HepG2 (cell line): ENCODE measurements around the gene PHF2. TPM values are rescaled to one million over a fixed set of nuclear protein-coding genes. Genes with fewer than 3 reads are reported as not detected.

Experiments used
- BORCS8-MEF2B ChIP-seq: sonication (generic); formaldehyde crosslinking; IDR thresholded peaks from 2 replicates; pipeline ENCODE4 v1.8.0; 2022; ENCODE audit warnings: mild to moderate bottlenecking, missing genetic modification reagents
- CSRNP2 ChIP-seq: sonication (generic); formaldehyde crosslinking; conservative IDR thresholded peaks from 2 replicates; pipeline ENCODE4 v1.8.0; 2022; ENCODE audit warnings: low read depth, missing genetic modification reagents
- FOXK2 ChIP-seq: fragments of 450-650 bp; IDR thresholded peaks from 2 replicates; pipeline ENCODE4 v1.6.1; 2016
- HNF4A ChIP-seq: sonication (generic); formaldehyde crosslinking; IDR thresholded peaks from 2 replicates; pipeline ENCODE4 v1.4.0; 2020; ENCODE audit warnings: missing genetic modification reagents
- MED1 ChIP-seq: sonication (generic); formaldehyde crosslinking; IDR thresholded peaks from 2 replicates; pipeline ENCODE4 v1.4.0; 2020; ENCODE audit warnings: missing genetic modification reagents
- PHB2 ChIP-seq: fragments of 450-650 bp; IDR thresholded peaks from 2 replicates; pipeline ENCODE4 v1.6.1; 2018; ENCODE audit not compliant: partially characterized antibody
- RARG ChIP-seq: sonication (generic); formaldehyde crosslinking; IDR thresholded peaks from 2 replicates; pipeline ENCODE4 v1.4.0; 2020; ENCODE audit warnings: low read depth, mild to moderate bottlenecking, missing genetic modification reagents
- RELA ChIP-seq: sonication (generic); formaldehyde crosslinking; IDR thresholded peaks from 2 replicates; pipeline ENCODE4 v1.4.0; 2020; ENCODE audit warnings: missing genetic modification reagents
- RXRB ChIP-seq: IDR thresholded peaks from 2 replicates; pipeline ENCODE4 v1.6.1; 2016; ENCODE audit warnings: borderline replicate concordance, missing genetic modification reagents, missing compliant biosample characterization
- SOX6 ChIP-seq, 2 experiments: fragments of 450-650 bp in 1 of 2; sonication (generic) in 1 of 2; formaldehyde crosslinking in 1 of 2; IDR thresholded peaks; 2 replicates each; pipeline versions ENCODE4 v1.4.0 to v1.6.1; 2017 to 2020; ENCODE audit warnings: antibody characterized with exemption in 1 of 2, mild to moderate bottlenecking in 1 of 2, missing genetic modification reagents in 1 of 2
- SP4 ChIP-seq: sonication (generic); formaldehyde crosslinking; IDR thresholded peaks from 2 replicates; pipeline ENCODE4 v1.8.1; 2023; ENCODE audit warnings: mild to moderate bottlenecking, missing genetic modification reagents
- TARDBP ChIP-seq: sonication (generic); formaldehyde crosslinking; IDR thresholded peaks from 2 replicates; pipeline ENCODE4 v1.8.0; 2022; ENCODE audit warnings: mild to moderate bottlenecking, missing genetic modification reagents
- ZBTB7A ChIP-seq: sonication (generic); formaldehyde crosslinking; IDR thresholded peaks from 2 replicates; pipeline ENCODE4 v1.8.0; 2022; ENCODE audit warnings: mild to moderate bottlenecking, missing genetic modification reagents
- ZHX2 ChIP-seq, 2 experiments: sonication (generic) in 1 of 2; formaldehyde crosslinking in 1 of 2; IDR thresholded peaks; 2 replicates each; pipeline versions ENCODE4 v1.6.1 to v1.9.0; 2014 to 2022; ENCODE audit warnings: antibody characterized with exemption in 1 of 2, borderline replicate concordance in 1 of 2, inconsistent platforms in 1 of 2, low read depth in 1 of 2, missing genetic modification reagents in 1 of 2
- ZNF124 ChIP-seq: sonication (generic); formaldehyde crosslinking; IDR thresholded peaks from 2 replicates; pipeline ENCODE4 v1.4.0; 2020; ENCODE audit warnings: missing genetic modification reagents
- ZNF33A ChIP-seq: sonication (generic); formaldehyde crosslinking; IDR thresholded peaks from 2 replicates; pipeline ENCODE4 v1.5.1; 2020; ENCODE audit warnings: missing genetic modification reagents, mild to moderate bottlenecking, moderate library complexity, borderline replicate concordance
- ZSCAN22 ChIP-seq: sonication (generic); formaldehyde crosslinking; IDR thresholded peaks from 2 replicates; pipeline ENCODE4 v1.4.0; 2020; ENCODE audit warnings: mild to moderate bottlenecking, missing genetic modification reagents
- polyA plus RNA-seq, 8 experiments: library from polyadenylated mRNA; depleted of rRNA in 3 of 8; stranded (reverse) in 7 of 8; unstranded in 1 of 8; fragments of >200 nt; fragmentation: Illumina TruSeq in 4 of 8; extraction: Trizol in 4 of 8; gene quantifications; 2 replicates each; pipeline versions ENCODE4 v1.2.1 to v1.2.3, GENCODE V29; 2011 to 2016; ENCODE audit warnings: low read depth in 4 of 8, missing spikeins in 1 of 8, mixed read lengths in 1 of 8; ENCODE audit not compliant: insufficient read depth in 1 of 8
- total RNA-seq, 5 experiments: library from RNA; depleted of rRNA; stranded (reverse); fragments of >200 nt; fragmentation: Illumina TruSeq; extraction: Trizol; gene quantifications; 2 replicates each; pipeline ENCODE4 v1.2.3, GENCODE V29; 2016; ENCODE audit warnings: low read depth in 1 of 5
- TF ChIP-seq, protein P1 (sequence below): sonication (generic); formaldehyde crosslinking; IDR thresholded peaks from 2 replicates; pipeline ENCODE4 v1.4.0; 2020; ENCODE audit warnings: missing genetic modification reagents

Gene PHF2
- total and polyA plus RNA-seq, 2 of the 13 experiments (the other 11 are each of a cell fraction or from before 2014, with no cell fraction given): 6.6 to 9.1 TPM

DNA sequence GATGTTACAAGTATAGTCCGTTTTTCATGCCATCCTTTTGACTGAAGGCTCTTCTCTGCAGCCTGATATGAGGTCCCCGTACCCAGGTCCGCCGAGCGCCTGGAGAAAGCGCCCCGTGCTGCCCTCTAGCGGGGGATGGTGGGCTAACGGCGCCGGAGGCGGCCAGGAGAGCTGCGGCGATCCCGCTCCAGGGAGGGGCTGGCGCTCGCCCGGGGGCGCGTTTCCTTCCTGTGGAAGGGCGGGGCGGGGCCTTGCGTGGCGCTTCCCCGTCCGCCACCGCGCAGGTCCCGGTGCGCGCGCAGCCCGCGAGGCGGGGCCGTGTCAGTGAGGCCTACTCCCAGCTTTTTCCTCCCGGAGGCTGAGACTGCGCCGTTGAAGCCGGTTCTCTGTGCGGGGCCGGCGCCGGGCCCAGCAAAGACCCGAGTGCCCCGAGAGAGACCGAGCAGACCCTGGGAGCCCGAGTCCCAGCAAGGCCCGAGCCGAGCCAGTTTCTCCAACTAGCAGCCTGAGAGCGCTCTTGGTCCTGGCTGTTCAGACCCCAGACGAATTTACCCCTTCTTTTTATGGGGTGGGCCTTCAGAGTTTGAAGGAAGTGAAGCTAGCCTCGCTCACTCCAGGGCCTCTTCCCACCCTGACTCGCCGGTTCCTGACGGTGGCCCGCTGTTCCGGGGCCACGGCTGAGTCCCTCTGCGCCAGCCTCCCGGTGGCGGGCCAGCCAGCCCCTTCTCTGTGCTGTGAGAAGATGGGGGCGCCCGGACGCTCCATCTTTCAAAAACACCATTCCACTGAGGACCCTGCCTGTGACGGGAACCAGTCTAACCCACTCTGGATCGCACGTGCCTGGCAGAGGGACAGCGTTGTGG is 9.7 kb upstream of the PHF2 start (continued):
- TF ChIP-seq, protein P1, sequence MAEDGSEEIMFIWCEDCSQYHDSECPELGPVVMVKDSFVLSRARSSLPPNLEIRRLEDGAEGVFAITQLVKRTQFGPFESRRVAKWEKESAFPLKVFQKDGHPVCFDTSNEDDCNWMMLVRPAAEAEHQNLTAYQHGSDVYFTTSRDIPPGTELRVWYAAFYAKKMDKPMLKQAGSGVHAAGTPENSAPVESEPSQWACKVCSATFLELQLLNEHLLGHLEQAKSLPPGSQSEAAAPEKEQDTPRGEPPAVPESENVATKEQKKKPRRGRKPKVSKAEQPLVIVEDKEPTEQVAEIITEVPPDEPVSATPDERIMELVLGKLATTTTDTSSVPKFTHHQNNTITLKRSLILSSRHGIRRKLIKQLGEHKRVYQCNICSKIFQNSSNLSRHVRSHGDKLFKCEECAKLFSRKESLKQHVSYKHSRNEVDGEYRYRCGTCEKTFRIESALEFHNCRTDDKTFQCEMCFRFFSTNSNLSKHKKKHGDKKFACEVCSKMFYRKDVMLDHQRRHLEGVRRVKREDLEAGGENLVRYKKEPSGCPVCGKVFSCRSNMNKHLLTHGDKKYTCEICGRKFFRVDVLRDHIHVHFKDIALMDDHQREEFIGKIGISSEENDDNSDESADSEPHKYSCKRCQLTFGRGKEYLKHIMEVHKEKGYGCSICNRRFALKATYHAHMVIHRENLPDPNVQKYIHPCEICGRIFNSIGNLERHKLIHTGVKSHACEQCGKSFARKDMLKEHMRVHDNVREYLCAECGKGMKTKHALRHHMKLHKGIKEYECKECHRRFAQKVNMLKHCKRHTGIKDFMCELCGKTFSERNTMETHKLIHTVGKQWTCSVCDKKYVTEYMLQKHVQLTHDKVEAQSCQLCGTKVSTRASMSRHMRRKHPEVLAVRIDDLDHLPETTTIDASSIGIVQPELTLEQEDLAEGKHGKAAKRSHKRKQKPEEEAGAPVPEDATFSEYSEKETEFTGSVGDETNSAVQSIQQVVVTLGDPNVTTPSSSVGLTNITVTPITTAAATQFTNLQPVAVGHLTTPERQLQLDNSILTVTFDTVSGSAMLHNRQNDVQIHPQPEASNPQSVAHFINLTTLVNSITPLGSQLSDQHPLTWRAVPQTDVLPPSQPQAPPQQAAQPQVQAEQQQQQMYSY: peak; percentile 59
- TF ChIP-seq RELA (no peak; the same call in 1 of the 2 replicates), PHB2 (no peak), ZNF33A (CRISPR knock-in tag) (no peak), ZNF124 (CRISPR knock-in tag) (no peak), ZSCAN22 (CRISPR knock-in tag) (no peak), RARG (CRISPR knock-in tag) (no peak), MED1 (peak; percentile 78), HNF4A (CRISPR knock-in tag) (no peak), ZHX2 (IDR thresholded peaks at IDR 0.05; ENCODE audit: low read depth) (no peak), ZHX2 (CRISPR knock-in tag; IDR thresholded peaks at IDR 0.05; ENCODE audit: borderline replicate concordance) (0 out of 2 replicates have a peak, but pooled peaks have one; percentile 47), SP4 (CRISPR knock-in tag) (peak; percentile 56; the same call in 1 of the 2 replicates), RXRB (0 out of 2 replicates have a peak, but pooled peaks have one; percentile 48), SOX6 (IDR thresholded peaks at IDR 0.05) (no peak), SOX6 (CRISPR knock-in tag; IDR thresholded peaks at IDR 0.05) (peak; percentile 63), ZBTB7A (CRISPR knock-in tag) (no peak), CSRNP2 (CRISPR knock-in tag) (no peak), FOXK2 (no peak), TARDBP (CRISPR knock-in tag) (peak; percentile 76), BORCS8-MEF2B (no peak; the same call in 1 of the 2 replicates)
